Adipocyte (in vitro differentiated cells): ENCODE data around the gene RAB2B.
A peak's percentile ranks its signal among the peaks of the same experiment; 100 is the strongest.
"Not testable (repeated sequence)": the region's sequence is repeated elsewhere in the genome, so short reads cannot be mapped to it uniquely, and the experiment has no call there.

Experiments used
- DNase-seq: peaks from one replicate; pipeline ENCODE4 v3.0.0-alpha.2; 2015; ENCODE audit warnings: low read depth
- H3K27me3 ChIP-seq: replicated peaks from 2 replicates; pipeline ENCODE4 v1.7.0; 2013; ENCODE audit warnings: mild to moderate bottlenecking, low read length, moderate library complexity; ENCODE audit not compliant: control insufficient read depth, insufficient read depth
- H3K36me3 ChIP-seq: 2 replicates; pipeline ENCODE4 v1.7.0; 2013; ENCODE audit warnings: low read length, mild to moderate bottlenecking, moderate library complexity; ENCODE audit not compliant: control insufficient read depth, insufficient read depth, severe bottlenecking
- H3K4me1 ChIP-seq: 2 replicates; pipeline ENCODE4 v1.7.0; 2013; ENCODE audit warnings: mild to moderate bottlenecking, low read length, moderate library complexity; ENCODE audit not compliant: control insufficient read depth, insufficient read depth
- H3K4me3 ChIP-seq: 2 replicates; pipeline ENCODE4 v1.7.0; 2013; ENCODE audit warnings: mild to moderate bottlenecking, low read length, moderate library complexity
- H3K9ac ChIP-seq: 2 replicates; pipeline ENCODE4 v1.7.0; 2013; ENCODE audit warnings: mild to moderate bottlenecking, low read length, moderate library complexity
- H3K9me3 ChIP-seq: 2 replicates; pipeline ENCODE4 v1.7.0; 2013; ENCODE audit warnings: mild to moderate bottlenecking, low read length, moderate library complexity; ENCODE audit not compliant: control insufficient read depth

RAB2B gene

GRCh38 chr14:21475767-21476522 is 814 bp downstream of the RAB2B start:
- H3K27me3 ChIP-seq, result no peaks in the 10 kb centered on the region

GRCh38 chr14:21467616-21468015 is 9.1 kb downstream of the RAB2B start:
- Histone ChIP-seq H3K4me1 (no peaks in the 10 kb centered on the region), H3K27me3 (no peaks in the 10 kb centered on the region), H3K9ac (no peak overlapping the region), H3K4me3 (no peak overlapping the region), H3K36me3 (peaks cover 52% of the 10 kb centered on the region), H3K9me3 (no peaks in the 10 kb centered on the region)
- DNase-seq, result peak; percentile 76

More at GRCh38 chr14:21475767-21476522, 814 bp downstream of the RAB2B start:
- H3K9me3 ChIP-seq, result no peaks in the 10 kb centered on the region
- H3K9ac ChIP-seq, result peak overlapping the region; percentile 88
- H3K4me3 ChIP-seq, result peak overlapping the region; percentile 92
- DNase-seq, result no peak
- peaks cover 24% of the 10 kb centered on the region for H3K36me3 ChIP-seq
- peaks cover 19% of the 10 kb centered on the region for H3K4me1 ChIP-seq

GRCh38 chr14:21455912-21456667 is 20.7 kb downstream of the RAB2B start, which contains the start of gene CHD8:
TSS of gene CHD8 (minus strand) at chr14:21456123. CDS start at chr14:21431643, 24,480 bp downstream.
- Histone ChIP-seq H3K27me3 (no peaks in the 10 kb centered on the region), H3K36me3 (peaks cover 15% of the 10 kb centered on the region), H3K9ac (peak within 1 kb of the TSS; percentile 99), H3K4me3 (peak within 1 kb of the TSS; percentile 97), H3K4me1 (peaks cover 7% of the 10 kb centered on the region), H3K9me3 (no peaks in the 10 kb centered on the region)
- DNase-seq, result peak; percentile 100

- Histone ChIP-seq H3K36me3 (peaks cover 11% of the 10 kb centered on the region), H3K9me3 (no peaks in the 10 kb centered on the region), H3K4me3 (peak overlapping the region; percentile 97), H3K4me1 (peaks cover 9% of the 10 kb centered on the region), H3K9ac (peak overlapping the region; percentile 99), H3K27me3 (no peaks in the 10 kb centered on the region)
- peak; percentile 69 for DNase-seq
Observed at GRCh38 chr14:21455592-21455911, 21.2 kb downstream of the RAB2B start.

GRCh38 chr14:21454843-21455544 is 21.8 kb downstream of the RAB2B start:
- no peaks in the 10 kb centered on the region for H3K27me3 ChIP-seq
- peaks cover 14% of the 10 kb centered on the region for H3K4me1 ChIP-seq
- no peak for DNase-seq
- peak overlapping the region; percentile 99 for H3K9ac ChIP-seq
- H3K9me3 ChIP-seq, result no peaks in the 10 kb centered on the region
- peak overlapping the region; percentile 97 for H3K4me3 ChIP-seq
- H3K36me3 ChIP-seq, result peaks cover 10% of the 10 kb centered on the region

- Histone ChIP-seq H3K4me1 (peaks cover 17% of the 10 kb centered on the region), H3K9me3 (no peaks in the 10 kb centered on the region), H3K27me3 (no peaks in the 10 kb centered on the region), H3K36me3 (peaks cover 4% of the 10 kb centered on the region), H3K9ac (peak overlapping the region; percentile 9), H3K4me3 (no peak overlapping the region)
- DNase-seq, result no peak
Observed at GRCh38 chr14:21449899-21450216, 26.9 kb downstream of the RAB2B start.

- H3K36me3 ChIP-seq, H3K9ac ChIP-seq, H3K27me3 ChIP-seq, H3K4me3 ChIP-seq, H3K4me1 ChIP-seq, H3K9me3 ChIP-seq, DNase-seq: not testable (repeated sequence)
Observed at GRCh38 chr14:21442657-21443056, 34.1 kb downstream of the RAB2B start.

GRCh38 chr14:21440859-21441258 is 35.9 kb downstream of the RAB2B start:
- no peak for DNase-seq
- Histone ChIP-seq H3K4me3 (no peak overlapping the region), H3K27me3 (no peaks in the 10 kb centered on the region), H3K9ac (no peak overlapping the region), H3K36me3 (no peaks in the 10 kb centered on the region), H3K9me3 (no peaks in the 10 kb centered on the region), H3K4me1 (peaks cover 14% of the 10 kb centered on the region)

- Histone ChIP-seq H3K27me3 (no peaks in the 10 kb centered on the region), H3K9me3 (no peaks in the 10 kb centered on the region), H3K4me3 (peak overlapping the region; percentile 89), H3K4me1 (peaks cover 18% of the 10 kb centered on the region), H3K9ac (peak overlapping the region; percentile 97), H3K36me3 (no peaks in the 10 kb centered on the region)
- DNase-seq, result peak; percentile 100
Observed at GRCh38 chr14:21437063-21437901, 39.5 kb downstream of the RAB2B start.

GRCh38 chr14:21436567-21437062 is 40.1 kb downstream of the RAB2B start:
- H3K9ac ChIP-seq, result peak overlapping the region; percentile 97
- peaks cover 18% of the 10 kb centered on the region for H3K4me1 ChIP-seq
- H3K4me3 ChIP-seq, result peak overlapping the region; percentile 89
- H3K9me3 ChIP-seq, result no peaks in the 10 kb centered on the region
- H3K36me3 ChIP-seq, result peaks cover 4% of the 10 kb centered on the region
- no peaks in the 10 kb centered on the region for H3K27me3 ChIP-seq
- no peak for DNase-seq
